ENCODE results near the gene ELP5. TPM values are rescaled to one million over a fixed set of nuclear protein-coding genes. Genes with fewer than 3 reads are reported as not detected.

Gene ELP5
- total and polyA plus RNA-seq, 2 experiments from 2014 or later: 38.3 to 41.4 TPM

- peaks cover 4% of the 10 kb centered on the region; the same call in 1 of the 2 replicates for H3F3A ChIP-seq (replicated peaks; ENCODE audit: low read depth)
- H3K27me3 ChIP-seq (ENCODE audit: insufficient read depth): peaks cover 10% of the 10 kb centered on the region
- no peak overlapping the region for H3K4me2 ChIP-seq
- Mint-ChIP-seq H3K27me3 (ENCODE audit: insufficient read depth, low read depth, poor library complexity) (peaks cover 18% of the 10 kb centered on the region), H3K4me3 (no peak overlapping the region), H3K36me3 (ENCODE audit: low read depth) (peaks cover 18% of the 10 kb centered on the region), H3K9me3 (no peaks in the 10 kb centered on the region; the same call in 1 of the 3 replicates), H3K27ac (no peak overlapping the region), H3K4me1 (peaks cover 30% of the 10 kb centered on the region)
- no peaks in the 10 kb centered on the region for H3K79me2 ChIP-seq (replicated peaks; ENCODE audit: insufficient read depth)
- TF ChIP-seq CREB1 (CRISPR knock-in tag; IDR thresholded peaks at IDR 0.05; ENCODE audit: low read depth) (no peak), ZNF331 (CRISPR knock-in tag; IDR thresholded peaks at IDR 0.05; ENCODE audit: low read depth) (no peak), ZNF114 (CRISPR knock-in tag; IDR thresholded peaks at IDR 0.05) (no peak), EZH2 (IDR thresholded peaks at IDR 0.05; ENCODE audit: low read depth, unreplicated experiment) (no peak), ZNF462 (CRISPR knock-in tag; IDR thresholded peaks at IDR 0.05) (no peak), NANOG (IDR thresholded peaks at IDR 0.05; ENCODE audit: borderline replicate concordance) (no peak)
- DNase-seq (ENCODE audit: low spot score) (no peak), ATAC-seq (no peak)
- H3K27ac ChIP-seq (ENCODE audit: low read depth): no peak overlapping the region
- H4K20me1 ChIP-seq (replicated peaks; ENCODE audit: insufficient read depth): peaks cover 3% of the 10 kb centered on the region; the same call in 1 of the 2 replicates
- no peak overlapping the region for H2AFZ ChIP-seq
- peaks cover 7% of the 10 kb centered on the region; the same call in 1 of the 2 replicates for H3K4me1 ChIP-seq (ENCODE audit: insufficient read depth)
- no peak overlapping the region for H3K4me3 ChIP-seq
- no peaks in the 10 kb centered on the region for H3K9me2 ChIP-seq (ENCODE audit: insufficient read depth)
- peaks cover 5% of the 10 kb centered on the region; the same call in 1 of the 2 replicates for H3K36me3 ChIP-seq (ENCODE audit: insufficient read depth)
Observed at GRCh38 chr17:7284911-7285310, 32.9 kb downstream of the ELP5 start.

DNA sequence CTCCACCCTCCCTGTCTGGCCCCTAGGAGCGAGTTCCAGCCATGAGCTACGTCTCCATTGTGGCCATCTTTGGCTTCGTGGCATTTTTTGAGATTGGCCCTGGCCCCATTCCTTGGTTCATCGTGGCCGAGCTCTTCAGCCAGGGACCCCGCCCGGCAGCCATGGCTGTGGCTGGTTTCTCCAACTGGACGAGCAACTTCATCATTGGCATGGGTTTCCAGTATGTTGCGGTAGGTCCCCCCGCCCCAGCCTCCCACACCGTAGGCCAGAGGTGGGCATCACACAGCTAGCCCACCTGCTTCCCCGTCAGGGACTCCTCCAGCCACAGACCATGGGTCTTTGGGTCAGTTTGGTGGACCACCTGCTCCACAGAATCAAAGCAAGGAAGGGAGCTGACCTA, 33.7 kb downstream of the ELP5 start:
- Histone ChIP-seq H3K79me2 (replicated peaks; ENCODE audit: insufficient read depth) (no peaks in the 10 kb centered on the region), H3K4me3 (no peak overlapping the region), H3K4me2 (no peak overlapping the region), H3K27me3 (ENCODE audit: insufficient read depth) (peaks cover 10% of the 10 kb centered on the region), H3K36me3 (ENCODE audit: insufficient read depth) (peaks cover 5% of the 10 kb centered on the region; the same call in 1 of the 2 replicates), H4K20me1 (replicated peaks; ENCODE audit: insufficient read depth) (peaks cover 3% of the 10 kb centered on the region; the same call in 1 of the 2 replicates), H3K27ac (ENCODE audit: low read depth) (no peak overlapping the region), H2AFZ (no peak overlapping the region), H3K4me1 (ENCODE audit: insufficient read depth) (peaks cover 4% of the 10 kb centered on the region; the same call in 1 of the 2 replicates), H3K9me2 (ENCODE audit: insufficient read depth) (no peaks in the 10 kb centered on the region), H3F3A (replicated peaks; ENCODE audit: low read depth) (0 out of 2 replicates have a peak, but pooled peaks cover 3% of the 10 kb centered on the region)
- DNase-seq (ENCODE audit: low spot score) (no peak), ATAC-seq (no peak)
- H3K27me3 Mint-ChIP-seq (ENCODE audit: insufficient read depth, low read depth, poor library complexity): peaks cover 20% of the 10 kb centered on the region
- no peaks in the 10 kb centered on the region; the same call in 1 of the 3 replicates for H3K9me3 Mint-ChIP-seq
- peaks cover 18% of the 10 kb centered on the region for H3K36me3 Mint-ChIP-seq (ENCODE audit: low read depth)
- H3K27ac Mint-ChIP-seq: no peak overlapping the region
- H3K4me1 Mint-ChIP-seq: peaks cover 27% of the 10 kb centered on the region
- no peak overlapping the region for H3K4me3 Mint-ChIP-seq
- TF ChIP-seq ZNF114 (CRISPR knock-in tag; IDR thresholded peaks at IDR 0.05) (no peak), NANOG (IDR thresholded peaks at IDR 0.05; ENCODE audit: borderline replicate concordance) (no peak), CREB1 (CRISPR knock-in tag; IDR thresholded peaks at IDR 0.05; ENCODE audit: low read depth) (no peak), EZH2phosphoT487 (IDR thresholded peaks at IDR 0.05; ENCODE audit: unreplicated experiment) (no peak), POLR2AphosphoS5 (IDR thresholded peaks at IDR 0.05; ENCODE audit: low read depth) (no peak)

All from GM23338 (cell line).